Measurements from ENCODE around the gene RAPH1.

- TF ChIP-seq CTCF (IDR thresholded peaks at IDR 0.05; ENCODE audit: low read depth, low read length), result no peak
- TF ChIP-seq EZH2phosphoT487 (IDR thresholded peaks at IDR 0.05; ENCODE audit: low read depth), result no peak
Measured at GRCh38 chr2:203498161-203498560, 36.9 kb downstream of the RAPH1 start.
